HPDE6-E6E7 (cell line): ENCODE results near the gene ZAP70.
A peak's percentile ranks its signal among the peaks of the same experiment; 100 is the strongest.
"Not testable (repeated sequence)": the region's sequence is repeated elsewhere in the genome, so short reads cannot be mapped to it uniquely, and the experiment has no call there.

Source experiments
- DNase-seq: peaks from one replicate; pipeline ENCODE4 v3.0.0; 2011; ENCODE audit warnings: missing footprints; ENCODE audit errors: extremely low spot score

The ZAP70 gene

DNA sequence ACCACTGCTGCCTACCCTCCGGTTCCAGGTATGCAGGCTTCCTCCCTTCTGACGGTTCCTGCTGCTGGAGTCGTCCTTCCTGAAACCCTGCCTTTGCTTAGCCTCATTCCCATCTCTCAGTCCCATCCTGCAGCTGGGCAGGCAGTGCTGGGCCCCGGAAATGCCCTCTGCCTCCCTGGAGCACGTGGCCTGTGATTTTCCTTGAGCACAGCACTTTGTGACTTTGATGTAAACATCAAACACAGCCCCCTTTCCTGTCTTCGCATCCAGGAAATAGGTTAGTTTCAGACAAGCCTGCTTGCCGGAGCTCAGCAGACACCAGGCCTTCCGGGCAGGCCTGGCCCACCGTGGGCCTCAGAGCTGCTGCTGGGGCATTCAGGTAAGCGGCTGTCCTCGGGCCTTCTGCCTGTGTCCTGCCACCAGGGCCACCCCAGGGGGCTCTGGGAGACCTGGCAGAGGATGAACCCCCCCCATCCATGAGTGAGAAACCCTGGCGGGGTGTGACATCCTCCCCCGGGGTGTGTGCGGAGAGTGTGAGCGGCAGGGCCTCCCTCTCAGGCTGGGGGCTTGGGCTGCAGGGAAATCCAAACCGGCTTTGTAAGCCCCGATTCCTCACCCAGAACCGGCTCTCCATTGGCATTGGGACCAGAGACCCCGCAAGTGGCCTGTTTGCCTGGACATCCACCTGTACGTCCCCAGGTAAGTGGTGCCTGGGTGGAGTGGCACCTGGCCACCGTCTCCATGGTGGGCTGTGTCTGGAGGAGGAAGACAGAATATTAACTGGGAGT is at the start of gene ZAP70:
Gene ZAP70 (plus strand): TSS at position 281 of the 788 bp plus-strand sequence. CDS start 10,461 bp downstream, outside the sequence.
- no peak for DNase-seq

DNA sequence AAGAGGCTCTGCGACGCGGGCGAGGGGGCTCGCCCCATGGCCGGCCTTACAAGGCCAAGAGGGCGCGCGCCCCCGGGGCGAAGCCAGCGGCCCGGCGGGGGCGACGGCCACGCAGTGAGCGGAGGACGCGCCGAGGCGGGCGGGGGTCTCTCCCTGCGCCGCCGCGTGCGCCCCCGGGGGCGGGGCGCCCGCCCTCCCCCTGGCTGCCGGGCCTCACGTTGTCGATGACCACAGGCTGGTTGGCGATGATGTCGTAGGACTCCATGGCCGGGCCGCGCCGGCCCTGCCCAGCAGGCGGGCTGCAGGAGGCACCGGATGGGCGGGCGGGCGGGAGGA is 49.8 kb upstream of the ZAP70 start:
- no peak for DNase-seq

DNA sequence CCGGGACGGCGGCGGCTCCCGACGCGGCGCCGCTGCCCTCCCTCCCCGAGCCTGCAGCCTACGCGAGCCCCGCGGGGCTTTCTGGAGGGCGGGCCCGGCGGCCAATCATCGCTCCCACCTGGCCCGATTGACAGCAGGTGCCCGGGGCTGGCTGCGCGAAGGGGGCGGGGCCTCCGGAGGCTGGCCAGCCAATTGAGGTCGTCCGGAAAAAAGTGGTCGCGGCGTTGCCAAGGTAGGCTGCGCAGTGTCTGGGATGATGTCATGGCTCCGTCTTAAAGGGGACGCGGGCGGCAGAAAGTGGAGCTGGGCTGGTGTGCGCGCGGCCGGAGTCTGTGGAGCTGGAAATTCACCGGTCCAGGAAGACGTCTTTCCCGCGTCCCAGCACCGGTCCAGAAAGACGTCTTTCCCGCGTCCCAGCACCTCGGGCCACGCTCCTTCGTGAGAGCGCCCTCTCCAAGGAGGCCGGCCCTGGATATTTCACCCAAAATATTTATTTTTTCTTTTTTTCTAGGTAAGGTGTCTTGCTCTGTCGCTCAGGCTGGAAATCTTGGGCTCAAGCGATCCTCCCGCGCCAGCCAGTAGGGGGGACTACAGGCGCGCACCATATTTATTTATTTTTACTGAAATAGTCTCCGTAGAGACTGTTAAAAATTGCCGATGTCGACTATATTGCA is 49.3 kb upstream of the ZAP70 start, which contains the start of gene ACTR1B:
Gene ACTR1B (minus strand): TSS at position 83 of the 674 bp plus-strand sequence. CDS start 154 bp downstream, outside the sequence.
- DNase-seq, result peak; percentile 98

DNA sequence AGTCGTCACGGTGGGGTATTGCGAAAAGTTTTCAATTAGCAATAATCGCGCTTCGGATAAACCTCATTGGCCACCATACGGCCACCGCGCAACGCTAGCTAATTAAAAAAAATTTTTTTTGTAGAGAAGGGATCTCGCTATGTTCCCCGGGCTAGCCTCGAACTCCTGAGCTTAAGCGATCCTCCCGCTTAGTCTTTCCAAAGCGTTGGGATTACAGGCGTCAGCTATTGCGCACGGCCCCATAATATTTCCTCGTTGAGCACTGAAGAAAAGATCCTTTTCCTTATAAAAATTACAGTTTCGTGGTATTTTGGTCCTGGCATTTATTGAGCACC is 48.8 kb upstream of the ZAP70 start:
- no peak for DNase-seq

DNA sequence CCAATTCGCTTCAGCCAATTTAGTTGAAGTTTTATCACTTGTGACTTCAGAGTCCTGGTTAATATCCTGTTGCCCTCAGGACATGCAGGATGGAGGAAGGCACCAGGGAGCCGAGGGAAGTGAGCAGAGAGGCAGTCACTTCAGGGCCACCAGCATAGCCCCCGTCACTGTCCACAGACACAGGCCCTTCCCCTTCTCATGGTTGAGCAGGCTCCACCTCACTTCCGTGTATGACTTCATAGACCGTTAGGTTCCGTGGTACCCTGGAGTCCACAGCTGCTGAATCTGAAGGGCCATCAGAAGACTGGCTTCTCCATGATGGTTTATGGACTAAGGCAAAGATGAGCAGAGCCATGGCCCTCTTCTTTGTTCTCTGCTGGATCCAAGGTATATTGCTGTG is 43.9 kb upstream of the ZAP70 start, which contains the start of gene C2orf92:
Gene C2orf92 (plus strand): TSS at position 266 of the 400 bp plus-strand sequence. CDS start 76 bp downstream, at position 342.
- no peak for DNase-seq

DNA sequence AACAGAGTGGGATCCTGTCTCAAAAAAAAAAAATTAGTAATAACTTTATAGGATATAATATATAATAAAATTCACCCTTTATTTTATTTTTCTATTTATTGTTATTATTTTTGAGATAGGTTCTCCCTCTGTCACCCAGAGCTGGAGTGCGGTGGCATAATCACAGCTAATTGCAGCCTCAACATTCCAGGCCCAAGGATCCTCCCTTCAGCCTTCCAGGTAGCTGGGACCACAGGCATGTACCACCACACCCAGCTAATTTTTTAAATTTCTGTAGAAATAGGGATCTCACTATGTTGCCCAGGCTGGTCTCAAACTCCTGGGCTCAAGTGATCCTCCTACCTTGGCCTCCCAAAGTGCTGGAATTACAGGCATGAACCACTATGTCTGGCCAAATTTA is 42.9 kb upstream of the ZAP70 start:
- DNase-seq, result no peak

DNA sequence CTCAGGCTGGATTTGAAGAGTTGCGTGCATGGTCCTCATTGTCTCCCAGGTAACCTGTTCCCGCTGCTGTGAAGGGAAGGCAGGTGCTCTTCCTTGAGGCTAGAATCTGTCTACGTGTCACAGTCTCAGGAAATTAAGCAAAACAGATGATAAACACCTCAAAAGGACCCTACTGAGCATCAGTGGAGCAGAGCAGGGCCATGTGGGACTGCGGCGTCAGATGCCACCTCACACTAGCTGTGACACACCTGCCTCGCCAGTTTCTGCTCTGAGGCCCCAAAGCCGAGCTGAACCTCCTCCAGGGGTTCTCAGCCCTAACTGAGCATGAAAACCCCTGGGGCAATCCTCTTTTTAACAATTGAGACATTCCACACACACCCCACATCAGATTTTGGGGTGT is 41.9 kb upstream of the ZAP70 start:
- no peak for DNase-seq

DNA sequence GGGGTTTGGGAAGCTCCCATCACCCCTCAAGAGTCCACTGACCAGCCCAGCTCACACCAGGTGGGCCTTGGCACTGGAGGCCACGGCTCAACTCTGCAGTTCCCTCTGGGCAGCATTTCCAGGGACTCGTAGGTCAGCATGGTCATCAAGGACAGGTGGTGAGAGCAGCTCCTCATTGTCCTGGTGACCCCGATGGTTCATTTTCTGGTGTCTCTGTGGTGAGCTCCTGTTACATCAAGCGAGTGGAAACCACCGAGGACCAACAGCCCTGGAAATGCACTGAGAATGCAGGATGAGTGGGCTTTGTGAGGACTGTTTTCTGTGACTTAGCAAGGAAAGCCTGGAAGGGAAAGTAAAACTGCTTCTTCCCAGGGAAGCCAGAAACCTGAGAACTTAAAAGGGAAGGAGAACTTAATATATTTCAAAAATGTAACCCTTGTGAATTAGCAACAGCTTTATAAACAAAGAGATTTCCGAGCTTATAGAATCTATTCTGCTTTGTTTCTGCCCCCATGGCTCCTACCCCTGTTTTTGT is 40.7 kb upstream of the ZAP70 start:
- DNase-seq, result not testable (repeated sequence)

DNA sequence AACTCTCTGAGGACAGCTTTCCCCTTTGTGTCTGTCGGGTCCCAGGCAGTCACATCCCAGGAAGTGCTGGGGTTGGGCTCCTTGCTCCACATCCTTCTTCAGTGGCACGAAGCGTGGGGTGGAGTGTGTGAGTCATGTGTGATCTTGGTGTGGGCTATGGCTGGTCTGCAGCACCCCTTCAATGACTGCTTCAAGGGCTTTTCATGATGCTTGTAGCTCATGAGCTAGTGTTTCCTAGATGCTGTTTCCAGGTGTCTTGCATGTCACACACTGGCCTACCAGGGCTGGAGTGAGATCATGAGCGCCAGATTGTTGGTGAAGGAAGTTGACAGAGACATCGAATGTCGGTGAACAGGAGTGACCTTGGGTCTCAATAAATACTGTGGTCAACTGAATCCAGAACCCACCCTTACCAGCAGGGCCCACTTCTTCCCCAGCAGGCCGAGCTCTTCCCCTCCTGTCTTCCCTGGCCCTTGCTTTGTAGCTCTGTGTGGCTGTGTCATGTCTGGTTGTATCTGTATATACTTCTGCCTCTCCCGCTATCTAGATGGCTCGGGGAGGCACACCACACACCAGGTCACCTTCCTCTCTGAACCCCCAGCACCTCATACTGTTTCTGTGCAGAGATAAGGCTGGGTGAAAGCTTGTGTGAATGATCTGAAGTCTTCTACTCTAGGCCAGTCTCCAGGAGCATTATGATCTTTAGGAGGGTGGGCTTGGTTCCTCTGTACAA is 40.0 kb upstream of the ZAP70 start:
- no peak for DNase-seq

DNA sequence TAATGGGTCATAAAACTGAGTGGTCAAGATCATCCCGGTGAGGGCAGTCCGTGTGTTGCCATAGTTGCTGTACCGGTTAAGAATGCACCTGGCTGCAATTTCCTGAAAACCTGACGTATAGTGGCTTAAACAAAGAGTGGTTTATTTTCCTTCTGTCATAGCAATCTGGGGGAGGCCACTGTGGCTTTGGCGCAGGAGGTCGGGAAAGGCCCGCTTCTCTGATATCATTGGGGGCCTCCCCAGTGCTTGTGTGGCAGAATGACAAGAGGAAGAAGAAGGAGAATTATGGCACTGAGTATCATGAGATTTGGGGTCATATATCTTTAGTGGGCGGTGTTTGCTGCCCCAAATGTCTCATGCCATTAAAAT is 39.5 kb upstream of the ZAP70 start:
- DNase-seq, result no peak

DNA sequence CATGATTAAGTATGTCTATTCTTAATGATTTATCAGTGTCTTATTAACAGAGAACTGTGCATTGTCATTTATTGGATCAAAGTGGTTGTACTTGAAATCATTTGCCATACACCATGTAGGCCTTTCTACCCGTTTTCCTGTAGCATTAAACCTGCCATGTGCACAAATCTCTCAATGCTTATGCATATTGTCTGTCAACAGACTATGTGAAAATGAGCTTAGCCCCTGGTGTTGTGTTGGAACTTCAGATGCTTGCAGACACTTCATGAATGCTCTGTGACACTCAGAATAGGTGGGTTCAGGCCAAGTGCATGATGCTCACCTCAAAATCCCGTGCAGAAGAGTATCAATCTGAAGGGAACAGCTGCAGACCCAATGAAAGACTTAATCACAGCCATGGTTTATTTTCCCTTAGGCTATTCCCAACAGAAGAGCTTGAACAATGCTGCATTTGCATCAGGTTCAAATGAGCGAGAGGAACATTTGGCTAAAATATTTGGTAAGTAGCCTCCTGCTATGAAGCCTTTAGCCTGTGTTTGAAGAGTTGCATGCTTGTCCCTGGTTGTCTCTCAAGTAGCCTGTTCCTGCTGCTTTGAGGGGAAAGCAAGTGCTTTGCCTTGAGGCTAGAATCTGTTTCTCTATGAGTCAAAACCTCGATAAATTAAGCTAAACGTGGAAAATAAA is 37.8 kb upstream of the ZAP70 start:
- DNase-seq, result no peak

DNA sequence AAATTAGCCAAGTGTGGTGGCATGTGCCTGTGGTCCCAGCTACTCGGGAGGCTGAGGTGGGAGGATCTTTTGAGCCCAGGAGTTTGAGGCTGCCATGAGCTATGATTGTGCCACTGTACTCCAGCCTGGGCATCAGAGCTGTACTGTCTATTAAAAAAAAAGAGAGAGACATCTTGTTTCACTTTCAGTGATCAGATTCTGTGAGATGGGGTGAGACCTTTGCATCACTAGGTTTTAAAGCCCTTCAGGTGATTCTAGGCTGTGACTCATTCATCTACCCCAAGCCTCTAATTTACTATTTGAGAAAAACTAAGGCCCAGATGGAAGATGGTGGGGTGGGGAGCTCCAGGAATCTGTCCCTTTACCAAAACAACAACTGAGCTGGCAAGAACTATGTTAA is 36.8 kb upstream of the ZAP70 start:
- DNase-seq, result no peak

DNA sequence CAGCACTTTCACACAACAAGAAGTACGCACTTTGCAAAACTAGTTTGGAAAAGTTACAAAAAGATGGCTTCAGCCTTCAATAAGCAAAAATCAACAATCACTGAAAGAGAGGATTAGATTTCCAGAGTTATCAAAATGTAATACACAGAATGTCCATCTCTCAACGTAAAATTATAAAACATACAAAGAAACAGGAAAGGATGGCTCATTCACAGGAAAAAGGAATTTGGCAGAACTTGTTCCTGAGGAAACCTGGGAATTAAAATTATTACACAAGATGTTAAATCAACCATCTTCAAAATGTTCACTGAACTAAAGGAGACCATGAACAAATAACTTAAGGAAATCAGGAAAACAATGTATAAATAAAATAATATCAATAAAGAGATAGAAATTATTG is 35.9 kb upstream of the ZAP70 start:
- no peak for DNase-seq

DNA sequence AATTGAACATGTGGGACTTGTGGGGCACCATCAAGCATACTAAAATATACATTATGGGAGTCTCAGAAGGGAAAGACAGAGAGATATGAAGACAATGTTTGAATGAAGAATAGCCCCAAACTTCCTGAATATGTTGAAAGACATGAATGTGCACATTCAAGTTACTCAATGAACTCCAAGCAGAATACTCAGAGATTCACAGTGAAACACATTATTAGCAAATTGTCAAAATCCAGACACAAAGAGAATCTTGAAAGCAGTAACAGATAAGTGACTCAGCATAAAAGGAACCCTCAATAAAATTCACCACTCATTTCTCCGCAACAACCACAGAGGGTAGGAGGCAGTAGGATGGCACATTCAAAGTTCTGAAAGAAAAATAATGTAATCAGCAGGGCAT is 35.1 kb upstream of the ZAP70 start:
- DNase-seq, result no peak

DNA sequence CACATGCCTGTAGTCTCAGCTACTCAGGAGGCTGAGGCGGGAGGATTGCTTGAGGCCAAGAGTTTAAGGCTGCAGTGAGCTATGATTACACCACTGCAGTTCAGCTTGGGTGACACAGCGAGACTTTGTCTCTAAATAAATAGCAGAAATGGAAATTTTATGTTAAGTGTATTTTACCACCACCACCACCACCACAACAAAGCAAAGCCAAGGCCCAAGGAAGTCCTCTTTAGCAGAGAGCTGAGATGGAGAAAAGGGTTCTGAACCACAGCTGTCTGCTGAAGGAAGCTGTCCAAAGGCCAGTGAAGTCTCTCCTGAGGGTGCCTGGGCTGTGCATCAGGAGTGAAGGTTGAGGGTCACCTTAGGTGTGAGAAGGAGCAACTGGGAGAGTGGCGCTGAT is 26.1 kb upstream of the ZAP70 start:
- DNase-seq, result not testable (repeated sequence)

DNA sequence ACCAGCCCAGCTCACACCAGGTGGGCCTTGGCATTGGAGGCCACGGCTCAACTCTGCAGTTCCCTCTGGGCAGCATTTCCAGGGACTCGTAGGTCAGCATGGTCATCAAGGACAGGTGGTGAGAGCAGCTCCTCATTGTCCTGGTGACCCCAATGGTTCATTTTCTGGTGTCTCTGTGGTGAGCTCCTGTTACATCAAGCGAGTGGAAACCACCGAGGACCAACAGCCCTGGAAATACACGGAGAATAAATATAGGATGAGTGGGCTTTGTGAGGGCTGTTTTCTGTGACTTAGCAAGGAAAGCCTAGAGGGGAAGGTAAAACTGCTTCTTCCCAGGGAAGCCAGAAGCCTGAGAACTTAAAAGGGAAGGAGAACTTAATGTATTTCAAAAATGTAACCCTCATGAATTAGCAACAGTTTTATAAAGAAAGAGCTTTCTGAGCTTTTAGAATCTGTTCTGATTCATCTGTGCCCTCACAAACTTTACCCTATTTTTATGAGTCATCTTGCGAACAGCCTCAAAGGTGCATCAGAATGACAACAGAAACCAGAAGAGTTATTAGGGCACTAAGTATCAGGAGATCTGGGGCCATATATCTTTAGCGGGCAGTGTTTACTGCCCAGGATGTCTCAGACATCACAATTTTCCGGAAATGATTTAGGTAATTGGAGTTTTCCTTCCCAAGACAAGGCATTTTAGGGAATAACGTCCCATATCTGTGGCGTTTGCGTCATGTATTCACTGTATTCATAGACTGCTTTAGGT is 25.1 kb upstream of the ZAP70 start:
- no peak for DNase-seq

DNA sequence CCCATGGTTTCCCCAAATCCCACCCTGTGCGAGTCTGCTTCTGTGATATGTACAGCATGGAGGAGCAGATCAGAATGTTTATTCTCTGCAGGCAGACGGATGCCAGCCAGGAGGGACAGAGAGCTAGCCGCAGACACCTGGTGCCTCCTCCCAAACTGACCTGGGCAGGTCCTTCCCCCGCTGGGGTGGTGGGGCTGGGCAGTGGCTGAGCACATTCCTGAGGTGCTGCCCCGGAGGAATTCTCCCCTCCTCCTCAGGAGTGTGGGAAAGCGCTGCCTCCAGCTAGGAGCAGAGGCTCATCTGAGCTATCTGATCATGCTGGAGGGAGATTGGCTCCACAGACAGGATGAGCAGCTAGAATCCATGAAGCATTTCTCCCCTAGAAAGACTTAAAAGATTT is 22.2 kb upstream of the ZAP70 start:
- DNase-seq, result no peak

DNA sequence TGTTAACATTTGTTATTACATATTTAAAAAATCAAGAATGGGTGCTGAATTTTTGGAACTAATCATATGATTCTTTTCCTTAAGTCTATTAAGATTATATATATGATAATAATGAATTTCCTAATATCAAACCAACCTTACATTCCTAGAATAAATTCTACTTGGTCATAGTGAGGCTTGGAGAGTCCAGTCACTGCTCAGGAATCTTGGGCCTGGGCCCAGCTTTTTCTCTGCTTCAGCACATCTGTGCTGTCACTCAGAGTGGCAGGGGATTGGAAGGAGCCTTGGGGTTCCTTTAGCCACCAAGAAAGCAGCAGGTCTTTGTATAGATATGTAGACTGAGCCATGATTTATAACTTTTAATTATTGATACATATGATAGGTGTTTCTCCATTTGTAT is 19.9 kb upstream of the ZAP70 start:
- DNase-seq, result no peak

DNA sequence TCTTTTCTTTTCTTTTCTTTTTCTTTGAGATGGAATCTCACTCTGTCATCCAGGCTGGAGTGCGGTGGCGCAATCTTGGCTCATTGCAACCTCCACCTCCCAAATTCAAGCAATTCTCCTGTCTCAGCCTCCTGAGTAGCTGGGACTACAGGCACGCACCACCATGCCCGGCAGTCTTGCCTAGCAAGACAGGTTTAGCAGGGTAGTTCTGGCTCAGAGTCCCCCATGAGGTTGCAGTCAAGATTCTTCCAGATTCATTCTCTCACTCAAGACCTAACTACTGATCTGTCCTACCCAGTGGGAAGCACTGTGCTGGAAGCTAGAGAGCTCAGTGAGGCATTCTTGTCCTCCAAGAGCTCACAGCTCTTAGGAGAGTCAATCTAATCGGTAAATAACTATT is 17.6 kb upstream of the ZAP70 start:
- no peak for DNase-seq

DNA sequence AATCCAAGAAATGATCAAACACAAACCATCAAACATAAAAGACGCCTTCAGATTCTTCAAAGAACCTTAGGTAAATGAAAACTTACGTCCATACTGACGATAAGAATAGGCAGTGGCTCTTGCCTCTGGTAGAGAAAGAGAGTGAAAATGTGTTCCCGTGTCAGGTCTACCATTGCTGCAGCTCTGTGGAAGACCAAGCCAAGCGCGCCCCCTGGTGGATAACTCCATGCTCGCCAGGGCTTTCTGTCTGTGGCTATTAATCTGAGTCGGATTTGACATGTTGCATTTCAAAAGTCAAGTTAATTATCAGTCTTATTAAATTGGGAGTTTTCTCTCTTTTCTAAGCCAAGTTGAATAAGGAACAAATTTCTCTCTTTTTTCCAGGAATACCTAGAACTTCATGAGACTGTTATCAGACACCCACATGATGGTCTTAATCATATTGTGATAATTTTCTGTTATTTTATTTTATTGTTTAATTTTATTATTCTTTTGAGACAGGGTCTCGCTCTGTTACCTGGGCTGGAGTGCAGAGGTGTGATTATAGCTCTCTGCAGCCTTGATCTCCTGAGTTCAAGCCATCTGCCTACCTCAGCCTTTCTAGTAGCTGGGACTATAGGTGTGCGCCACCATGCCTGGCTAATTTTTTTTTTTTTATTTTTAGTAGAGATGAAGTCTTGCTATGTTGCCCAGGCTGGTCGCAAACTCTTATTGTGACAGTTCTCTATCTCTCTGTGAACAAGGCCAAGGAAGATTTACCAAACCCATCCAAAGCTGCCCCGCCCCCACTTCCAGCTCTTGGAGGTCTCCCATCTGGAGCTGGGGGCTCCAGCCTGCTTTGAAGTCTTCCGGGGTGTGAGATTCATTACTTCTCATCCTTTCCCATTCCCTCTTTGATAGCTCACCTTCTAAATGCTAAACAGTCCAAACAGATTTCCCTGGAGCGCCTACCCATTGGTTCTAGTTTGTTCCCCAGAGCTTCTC is 15.8 kb upstream of the ZAP70 start:
- peak; percentile 70 for DNase-seq
